Activated naive CD4-positive, alpha-beta T cell treated with Interleukin-2 at 50 U/mL for 16 hours (primary cell): Measurements from ENCODE around the gene XPOT.

ENCODE experiments used
- DNase-seq: peaks from one replicate; pipeline ENCODE4 v3.0.0-alpha.2; 2020

The XPOT gene

GRCh38 chr12:64469455-64470142, 65.4 kb downstream of the XPOT start:
- no peak for DNase-seq

DNA sequence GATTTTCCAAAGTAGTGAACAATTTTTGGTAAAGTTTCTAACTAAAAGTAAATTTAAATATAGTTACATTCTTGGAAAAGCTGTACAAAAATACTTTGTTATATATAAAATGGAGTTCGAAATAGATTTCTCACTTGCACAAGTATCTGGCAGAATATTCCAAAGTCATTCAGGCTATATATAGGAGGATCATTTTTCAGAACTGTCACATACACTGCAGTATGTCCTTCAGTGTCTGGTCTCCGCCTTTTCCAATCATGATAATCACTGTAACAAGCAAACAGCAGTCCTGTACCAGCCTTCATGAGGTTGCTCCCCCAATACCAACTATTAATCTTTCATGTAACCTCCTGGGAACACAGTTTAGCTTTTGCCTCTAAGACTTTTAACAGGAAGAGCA, 66.3 kb downstream of the XPOT start:
- no peak for DNase-seq

DNA sequence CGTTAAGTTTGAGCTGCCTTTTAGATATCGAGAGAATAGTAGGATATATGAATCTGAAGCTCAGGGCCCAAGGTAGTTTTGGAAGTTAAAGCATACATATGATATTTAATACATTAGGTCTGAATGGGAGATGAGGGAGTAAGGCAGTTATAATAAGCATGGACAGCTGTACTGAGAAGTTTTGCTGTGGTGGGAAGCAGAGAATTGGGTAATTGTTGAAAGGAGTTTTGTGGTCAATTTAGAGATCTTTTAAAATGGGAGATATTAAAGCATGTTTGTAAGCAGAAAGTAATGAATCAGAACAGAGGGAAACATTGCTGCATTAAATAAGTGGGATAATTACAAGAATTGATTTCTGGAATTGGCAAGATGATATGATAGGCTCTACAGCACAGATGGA, 69.0 kb downstream of the XPOT start:
- no peak for DNase-seq

- DNase-seq = no peak
Observed at GRCh38 chr12:64475518-64475917, 71.3 kb downstream of the XPOT start.

GRCh38 chr12:64476844-64477243, 72.7 kb downstream of the XPOT start:
- no peak for DNase-seq

DNA sequence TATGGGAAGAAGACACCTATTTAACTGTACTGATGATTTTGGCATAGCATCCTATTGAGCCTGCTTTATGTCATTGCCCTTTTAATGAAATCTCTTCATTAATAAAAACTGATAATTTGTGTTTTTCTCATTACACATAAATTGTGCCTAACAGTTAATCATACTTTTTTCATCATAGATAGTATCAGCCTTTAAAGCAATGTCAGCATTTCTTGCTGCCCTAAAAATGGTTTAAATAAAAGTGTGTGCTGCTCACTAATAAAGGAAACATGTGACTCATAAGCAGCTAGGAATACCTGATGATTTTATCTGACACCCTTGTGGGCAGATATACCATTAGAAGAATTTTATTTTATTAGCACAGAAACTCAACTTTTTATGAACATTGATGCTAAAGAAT, 74.5 kb downstream of the XPOT start:
- no peak for DNase-seq

- DNase-seq = no peak
Observed at GRCh38 chr12:64480148-64480547, 76.0 kb downstream of the XPOT start.

DNA sequence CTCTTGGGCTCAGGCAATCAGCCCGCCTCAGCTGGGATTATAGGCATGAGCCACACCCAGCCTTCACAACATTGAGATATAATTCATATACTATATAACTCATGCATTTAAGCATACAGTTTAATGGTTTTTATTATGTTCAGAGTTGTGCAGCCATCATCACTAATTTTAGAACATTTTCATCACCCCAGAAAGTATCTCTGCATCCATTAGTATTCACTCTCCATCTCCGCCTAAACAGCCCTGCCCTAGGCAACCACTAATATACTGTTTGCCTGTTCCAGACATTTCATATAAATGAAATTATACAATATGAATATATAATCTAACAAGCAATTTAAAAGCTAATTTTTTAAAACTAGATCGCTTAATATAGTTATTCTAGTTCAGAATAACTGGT, 82.5 kb downstream of the XPOT start:
- no peak for DNase-seq

GRCh38 chr12:64491718-64492117, 87.5 kb downstream of the XPOT start:
- no peak for DNase-seq

DNA sequence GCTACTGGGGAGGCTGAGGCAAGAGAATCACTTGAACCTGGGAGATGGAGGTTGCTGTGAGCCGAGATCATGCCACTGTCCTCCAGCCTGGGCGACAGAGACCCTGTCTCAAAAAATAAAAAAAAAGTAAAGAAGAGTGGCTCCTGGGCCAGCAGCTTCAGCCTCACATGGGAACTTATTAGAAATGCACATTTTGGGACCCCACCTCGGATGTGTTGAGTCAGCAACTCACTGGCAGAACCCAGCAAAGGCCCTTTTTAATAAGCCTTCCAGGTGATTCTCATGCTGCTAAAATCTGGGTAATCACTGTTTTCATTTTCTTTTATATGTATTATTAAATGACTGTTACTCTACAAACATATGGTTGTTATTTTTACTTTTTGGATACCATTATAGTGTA, 89.3 kb downstream of the XPOT start:
- DNase-seq = no peak

DNA sequence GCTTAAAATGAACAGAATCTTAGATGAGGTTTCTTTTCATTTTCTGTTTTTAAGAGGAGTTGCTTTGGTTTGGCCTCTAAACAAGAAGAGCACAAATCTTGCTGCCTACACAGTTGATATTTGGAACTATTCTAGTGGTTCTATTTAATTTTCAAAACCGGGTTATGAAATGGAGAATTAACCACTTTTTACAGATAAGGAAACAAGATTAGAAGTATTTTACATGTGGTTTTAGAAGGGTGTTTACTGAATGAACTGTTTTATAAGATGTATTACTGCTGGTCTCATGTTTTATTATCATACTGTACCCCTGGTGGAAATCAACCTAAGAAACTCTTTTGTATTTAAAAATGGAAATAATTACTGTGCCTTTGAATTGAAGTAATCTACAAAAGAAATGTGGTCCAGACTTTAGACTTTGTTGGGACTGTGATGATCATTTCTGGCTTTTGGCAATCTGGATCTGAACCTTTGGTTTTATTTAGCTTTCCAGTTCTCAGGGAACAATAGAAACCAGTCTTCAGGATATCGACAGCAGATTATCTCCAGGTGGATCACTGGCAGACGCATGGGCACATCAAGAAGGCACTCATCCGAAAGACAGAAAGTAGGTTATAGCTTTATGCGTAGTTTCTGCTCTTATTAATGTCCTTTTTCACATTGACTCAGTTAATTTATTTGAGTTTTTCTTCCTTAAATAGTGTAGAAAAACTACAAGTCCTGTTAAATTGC, 91.0 kb downstream of the XPOT start:
- no peak for DNase-seq

GRCh38 chr12:64496839-64497400, 92.7 kb downstream of the XPOT start:
- no peak for DNase-seq

GRCh38 chr12:64497484-64497883, 93.3 kb downstream of the XPOT start:
- no peak for DNase-seq

GRCh38 chr12:64497903-64498302, 93.7 kb downstream of the XPOT start:
- DNase-seq = no peak

DNA sequence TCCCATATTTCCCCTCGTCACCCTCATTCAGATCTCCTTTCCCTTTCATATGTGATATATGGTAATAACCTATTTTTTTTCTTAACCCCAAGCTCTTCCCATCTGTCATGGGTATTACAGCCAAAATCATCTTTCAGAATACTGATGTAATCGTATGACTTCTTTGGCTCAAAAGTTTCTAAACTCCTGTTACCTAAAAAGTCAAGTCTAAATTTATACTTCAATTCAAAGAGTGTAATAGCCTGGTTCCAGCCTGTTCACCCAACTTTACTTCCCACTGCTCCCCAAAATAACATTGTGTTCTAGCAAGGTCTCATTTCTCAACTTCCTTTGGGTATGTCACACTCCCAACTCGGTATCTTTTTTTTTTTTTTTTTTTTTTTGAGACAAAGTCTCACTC, 96.2 kb downstream of the XPOT start:
- no peak for DNase-seq
